ENCODE results near the gene PHTF2.

GRCh38 chr7:77812290-77812685 lies 13.7 kb downstream of the PHTF2 start:
- TF ChIP-seq CTCF (IDR thresholded peaks at IDR 0.05): no peak
- no peak for TF ChIP-seq POLR2A (IDR thresholded peaks at IDR 0.05)
